Stomach (tissue), 4 donors: ENCODE measurements around the gene CEP89.

Experiments used
- EP300 ChIP-seq: sonication (generic); formaldehyde crosslinking; IDR thresholded peaks from one replicate; pipeline ENCODE4 v1.6.1; 2017; ENCODE audit warnings: antibody characterized with exemption
- TF ChIP-seq, protein P1 (sequence below), 7 experiments: fragments of 450-650 bp in 4 of 7; fragments of 200-600 bp in 3 of 7; sonication (generic) in 3 of 7; IDR thresholded peaks; one replicate each; pipeline ENCODE4 v1.5.1; 2016 to 2019; ENCODE audit warnings: antibody characterized with exemption in 7 of 7, control low read depth in 2 of 7, mild to moderate bottlenecking in 1 of 7

DNA sequence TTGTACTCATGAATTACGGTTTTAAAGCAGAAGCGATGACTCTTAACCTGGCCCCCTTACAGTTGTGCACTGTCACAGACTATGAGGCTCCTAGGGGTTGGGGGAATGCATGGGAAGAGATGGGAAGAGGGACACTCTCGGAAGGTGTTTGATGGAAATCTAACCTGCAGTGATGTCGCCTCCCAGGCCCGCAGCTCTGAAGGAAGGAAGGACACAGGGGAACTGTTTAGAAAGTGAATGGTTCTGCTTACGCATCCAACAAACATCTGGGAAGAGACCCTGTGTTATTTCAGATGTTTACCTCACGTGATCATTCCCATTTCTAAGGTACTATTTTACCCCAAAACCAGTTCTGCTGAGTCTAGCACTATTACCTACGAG, 54.2 kb downstream of the CEP89 start:
- TF ChIP-seq, protein P1, sequence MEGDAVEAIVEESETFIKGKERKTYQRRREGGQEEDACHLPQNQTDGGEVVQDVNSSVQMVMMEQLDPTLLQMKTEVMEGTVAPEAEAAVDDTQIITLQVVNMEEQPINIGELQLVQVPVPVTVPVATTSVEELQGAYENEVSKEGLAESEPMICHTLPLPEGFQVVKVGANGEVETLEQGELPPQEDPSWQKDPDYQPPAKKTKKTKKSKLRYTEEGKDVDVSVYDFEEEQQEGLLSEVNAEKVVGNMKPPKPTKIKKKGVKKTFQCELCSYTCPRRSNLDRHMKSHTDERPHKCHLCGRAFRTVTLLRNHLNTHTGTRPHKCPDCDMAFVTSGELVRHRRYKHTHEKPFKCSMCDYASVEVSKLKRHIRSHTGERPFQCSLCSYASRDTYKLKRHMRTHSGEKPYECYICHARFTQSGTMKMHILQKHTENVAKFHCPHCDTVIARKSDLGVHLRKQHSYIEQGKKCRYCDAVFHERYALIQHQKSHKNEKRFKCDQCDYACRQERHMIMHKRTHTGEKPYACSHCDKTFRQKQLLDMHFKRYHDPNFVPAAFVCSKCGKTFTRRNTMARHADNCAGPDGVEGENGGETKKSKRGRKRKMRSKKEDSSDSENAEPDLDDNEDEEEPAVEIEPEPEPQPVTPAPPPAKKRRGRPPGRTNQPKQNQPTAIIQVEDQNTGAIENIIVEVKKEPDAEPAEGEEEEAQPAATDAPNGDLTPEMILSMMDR (IDR thresholded peaks at IDR 0.05): no peak
- no peak for TF ChIP-seq EP300
